ENCODE data around the gene NCAPG. TPM values are rescaled to one million over a fixed set of nuclear protein-coding genes. Genes with fewer than 3 reads are reported as not detected.

Gene NCAPG
- total and polyA plus RNA-seq, 9 of the 15 experiments (the other 6 are each of a cell fraction or from before 2014, with no cell fraction given) = 25.6 to 102 (median 65.3) TPM

GRCh38 chr4:17810260-17811077 lies at the start of gene NCAPG, which contains the start of gene DCAF16 (continued):
- TF ChIP-seq STAG1 (CRISPR knock-in tag; IDR thresholded peaks at IDR 0.05; ENCODE audit: borderline replicate concordance) (no peak), SRSF3 (IDR thresholded peaks at IDR 0.05; ENCODE audit: insufficient read depth, low read length) (no peak), ZNF512 (tag; IDR thresholded peaks at IDR 0.05) (no peak), ZNF121 (CRISPR knock-in tag; conservative IDR thresholded peaks at IDR 0.05) (no peak; the same call in 1 of the 2 replicates), MTA1 (IDR thresholded peaks at IDR 0.05; ENCODE audit: borderline replicate concordance) (no peak), MTA2 (IDR thresholded peaks at IDR 0.05; ENCODE audit: low read depth) (no peak), RBM39 (optimal IDR thresholded peaks at IDR 0.05; ENCODE audit: low read depth, low read length) (no peak), POLR2A (conservative IDR thresholded peaks at IDR 0.05) (peak; percentile 98), AFF4 (CRISPR knock-in tag; IDR thresholded peaks at IDR 0.05) (peak; percentile 88; the same call in 1 of the 2 replicates), ELF4 (CRISPR knock-in tag; IDR thresholded peaks at IDR 0.05) (no peak; the same call in 1 of the 2 replicates), E4F1 (CRISPR knock-in tag; IDR thresholded peaks at IDR 0.05; ENCODE audit: borderline replicate concordance) (no peak), HNRNPH1 (optimal IDR thresholded peaks at IDR 0.05; ENCODE audit: low read depth, low read length) (no peak), ZBTB5 (IDR thresholded peaks at IDR 0.05) (no peak), ERF (CRISPR knock-in tag; IDR thresholded peaks at IDR 0.05) (0 out of 2 replicates have a peak, but pooled peaks have one; percentile 28), PTBP1 (IDR thresholded peaks at IDR 0.05; ENCODE audit: low read depth, low read length) (no peak)

Data from K562 (cell line).